GM12891 (cell line): ENCODE measurements around the gene ALX1.

Experiments
- POLR2A ChIP-seq: IDR thresholded peaks from 2 replicates; pipeline ENCODE4 v1.6.1; 2011; ENCODE audit warnings: low read depth, low read length, control low read depth
- POLR2AphosphoS5 ChIP-seq: IDR thresholded peaks from 2 replicates; pipeline ENCODE4 v1.6.1; 2011; ENCODE audit warnings: low read depth, low read length, control low read depth
- TAF1 ChIP-seq: IDR thresholded peaks from 2 replicates; pipeline ENCODE4 v1.6.1; 2011; ENCODE audit warnings: low read depth, low read length, control low read depth

DNA sequence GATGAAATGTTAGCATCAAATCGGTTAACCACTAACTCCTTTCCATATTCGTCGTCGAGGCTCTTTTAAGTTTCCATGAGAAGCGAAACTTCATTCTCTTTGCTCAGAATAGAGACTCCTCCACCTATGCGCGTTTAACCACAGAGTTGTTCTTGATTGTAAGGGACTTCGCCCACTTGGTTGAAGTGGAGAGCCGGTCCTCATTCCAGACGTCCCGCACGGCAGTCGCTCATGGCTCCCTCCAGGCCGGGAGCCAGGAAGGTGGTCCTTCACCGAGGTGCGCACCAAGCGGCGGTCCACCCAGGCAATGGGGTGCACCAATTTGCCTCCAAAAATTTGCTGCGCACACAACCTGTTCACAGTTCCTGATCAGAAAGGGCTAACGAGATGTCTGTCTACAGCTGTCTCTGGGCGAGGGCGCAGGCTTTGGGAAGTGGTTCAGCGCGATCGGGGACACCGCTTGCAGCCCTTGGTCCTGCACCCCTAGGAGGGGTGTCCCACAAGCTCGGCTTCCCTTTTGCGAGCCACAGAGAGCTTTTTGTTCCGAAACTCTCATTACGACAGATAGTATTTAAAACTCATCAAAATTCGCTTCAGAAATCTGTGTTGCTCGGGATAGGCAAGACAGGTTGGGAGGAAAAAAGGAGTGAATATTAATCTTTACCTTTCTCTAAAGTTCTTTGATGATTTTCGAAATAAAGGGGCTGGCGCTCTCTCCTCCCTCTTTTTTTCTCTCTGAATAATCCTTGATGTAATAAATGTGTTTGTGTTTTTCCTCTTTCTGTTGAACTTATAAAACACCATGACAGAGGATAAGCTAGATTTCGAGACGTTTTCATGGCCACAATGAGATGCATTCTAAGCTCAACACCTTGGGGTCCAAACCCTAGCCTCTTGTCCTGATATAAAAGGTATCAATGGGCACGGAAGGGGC, 6.4 kb upstream of the ALX1 start:
- TF ChIP-seq POLR2AphosphoS5 = no peak
- TF ChIP-seq TAF1 = no peak
- no peak for TF ChIP-seq POLR2A
